HG02970 (cell line): ENCODE data around the gene ITPR1.

Source experiments
- ATAC-seq: cut with Tn5 transposase; IDR thresholded peaks from one replicate; pipeline ENCODE4 v1.9.1; 2021; ENCODE audit warnings: mild to moderate bottlenecking, moderate library complexity, moderate number of reproducible peaks; ENCODE audit not compliant: unreplicated experiment, low FRiP score

Gene ITPR1

GRCh38 chr3:4818164-4818563 lies 325.0 kb downstream of the ITPR1 start:
- ATAC-seq: no peak

- ATAC-seq: no peak
Measured at GRCh38 chr3:4818986-4819693, 326.0 kb downstream of the ITPR1 start.

- ATAC-seq: no peak
Measured at GRCh38 chr3:4819746-4820145, 326.6 kb downstream of the ITPR1 start.

GRCh38 chr3:4820296-4821121 lies 327.4 kb downstream of the ITPR1 start:
- ATAC-seq: no peak

- no peak for ATAC-seq
Measured at GRCh38 chr3:4821338-4821737, 328.2 kb downstream of the ITPR1 start.

GRCh38 chr3:4821975-4822374 lies 328.8 kb downstream of the ITPR1 start:
- ATAC-seq: no peak

- no peak for ATAC-seq
Measured at GRCh38 chr3:4822568-4822967, 329.4 kb downstream of the ITPR1 start.

GRCh38 chr3:4823385-4823784 lies 330.2 kb downstream of the ITPR1 start:
- no peak for ATAC-seq

GRCh38 chr3:4823986-4824925 lies 331.1 kb downstream of the ITPR1 start:
- no peak for ATAC-seq

GRCh38 chr3:4824926-4825325 lies 331.8 kb downstream of the ITPR1 start:
- ATAC-seq: no peak

GRCh38 chr3:4825436-4826236 lies 332.5 kb downstream of the ITPR1 start:
- no peak for ATAC-seq

- ATAC-seq: no peak
Measured at GRCh38 chr3:4826237-4827100, 333.3 kb downstream of the ITPR1 start.

GRCh38 chr3:4827767-4828166 lies 334.6 kb downstream of the ITPR1 start:
- no peak for ATAC-seq

GRCh38 chr3:4828279-4829030 lies 335.3 kb downstream of the ITPR1 start:
- ATAC-seq: no peak

- no peak for ATAC-seq
Measured at GRCh38 chr3:4829031-4829394, 335.9 kb downstream of the ITPR1 start.

GRCh38 chr3:4830586-4830914 lies 337.4 kb downstream of the ITPR1 start:
- no peak for ATAC-seq

- peak; percentile 19 for ATAC-seq
Measured at GRCh38 chr3:4831580-4831950, 338.4 kb downstream of the ITPR1 start.

GRCh38 chr3:4833471-4833870 lies 340.3 kb downstream of the ITPR1 start:
- no peak for ATAC-seq
